ENCODE measurements around the gene SDK2.
A peak's percentile ranks its signal among the peaks of the same experiment; 100 is the strongest.

SDK2 gene

DNA sequence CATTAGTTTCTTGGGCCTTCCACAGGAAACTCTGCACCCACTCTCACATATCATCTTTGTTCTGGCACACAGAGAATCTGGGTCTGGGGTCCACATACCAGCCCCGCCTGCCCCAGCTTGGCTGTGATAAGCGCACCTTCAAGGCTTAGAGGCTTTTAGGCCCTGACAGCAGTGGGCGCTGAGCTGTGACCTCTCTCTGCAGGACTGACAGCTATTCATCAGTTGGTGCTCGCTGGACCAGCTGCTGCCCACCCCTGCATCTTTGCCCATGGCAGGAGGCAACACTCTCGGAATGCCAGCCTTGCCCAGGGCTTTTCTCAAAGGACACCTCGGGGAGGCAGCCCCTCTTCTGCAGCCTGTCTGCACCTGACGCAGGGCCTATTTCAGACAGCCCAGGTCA lies 62.9 kb downstream of the SDK2 start:
- Mint-ChIP-seq H3K4me1 (peaks cover 12% of the 10 kb centered on the region), H3K27me3 (no peaks in the 10 kb centered on the region), H3K36me3 (no peaks in the 10 kb centered on the region), H3K4me3 (no peak overlapping the region), H3K27ac (no peak overlapping the region), H3K9me3 (no peaks in the 10 kb centered on the region)

DNA sequence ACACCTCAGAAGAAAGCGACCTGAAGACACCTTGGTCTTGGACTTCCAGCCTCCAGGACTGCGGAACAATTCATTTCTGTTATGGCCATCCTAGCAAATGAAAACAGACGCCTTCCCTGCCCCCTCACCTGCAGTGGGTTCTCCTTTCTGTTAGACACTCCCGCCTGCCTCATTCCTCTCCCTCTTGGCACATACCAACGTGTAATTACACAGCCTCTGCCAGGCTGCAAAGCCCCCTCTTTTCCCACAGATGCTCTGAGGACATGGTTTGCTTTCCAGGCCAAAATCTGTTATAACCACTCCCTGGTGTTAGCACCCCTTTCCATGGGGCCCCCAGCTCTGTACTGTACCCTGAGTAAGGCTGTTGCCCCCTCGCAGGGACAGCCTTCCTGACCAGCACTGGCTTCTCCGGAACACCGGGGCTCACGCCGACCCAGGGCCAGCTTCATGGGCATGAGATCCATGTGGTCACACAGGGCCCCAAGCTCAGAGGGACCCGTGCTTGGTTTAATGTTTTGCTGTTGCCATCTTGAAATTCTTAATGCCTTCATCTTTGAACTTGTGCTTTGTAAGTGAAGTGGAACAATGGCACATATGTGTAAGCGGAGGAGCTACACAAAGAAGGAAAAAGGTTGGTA lies 64.1 kb downstream of the SDK2 start:
- Mint-ChIP-seq H3K4me3 (no peak overlapping the region), H3K27me3 (no peaks in the 10 kb centered on the region)

DNA sequence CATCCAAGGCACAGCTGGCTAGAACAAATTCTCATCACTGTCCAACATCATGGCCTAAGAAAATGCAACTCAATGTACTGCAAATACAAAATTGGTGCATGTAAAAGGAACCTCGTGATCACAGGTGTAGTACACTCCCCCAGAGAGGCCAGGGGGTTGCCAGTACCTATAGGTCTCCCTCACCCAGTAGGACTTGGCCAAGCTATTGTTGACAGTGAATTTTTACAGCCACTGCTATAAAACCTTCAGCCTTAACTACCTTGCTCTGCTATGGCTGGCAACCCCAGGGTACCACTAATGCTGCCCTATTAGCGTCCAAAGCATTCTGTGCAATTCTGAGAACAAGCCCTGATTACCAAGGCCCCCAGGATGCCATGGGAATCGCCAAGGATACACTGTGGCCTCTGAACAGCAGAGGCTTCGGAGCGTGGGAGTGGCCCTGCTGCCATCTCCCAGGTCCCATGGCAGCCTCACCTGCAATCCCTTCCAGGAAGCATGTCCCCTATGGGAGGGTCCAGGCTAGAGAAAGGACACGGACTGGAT lies 67.6 kb downstream of the SDK2 start:
- no peak overlapping the region for H3K4me3 Mint-ChIP-seq
- H3K27ac Mint-ChIP-seq = no peak overlapping the region
- H3K36me3 Mint-ChIP-seq = peaks cover 3% of the 10 kb centered on the region
- H3K9me3 Mint-ChIP-seq = no peaks in the 10 kb centered on the region
- H3K4me1 Mint-ChIP-seq = peaks cover 5% of the 10 kb centered on the region
- H3K27me3 Mint-ChIP-seq = no peaks in the 10 kb centered on the region

More for the DNA sequence above, 64.1 kb downstream of the SDK2 start:
- Mint-ChIP-seq H3K9me3 (no peaks in the 10 kb centered on the region), H3K4me1 (peaks cover 4% of the 10 kb centered on the region), H3K27ac (no peak overlapping the region), H3K36me3 (peaks cover 3% of the 10 kb centered on the region)

DNA sequence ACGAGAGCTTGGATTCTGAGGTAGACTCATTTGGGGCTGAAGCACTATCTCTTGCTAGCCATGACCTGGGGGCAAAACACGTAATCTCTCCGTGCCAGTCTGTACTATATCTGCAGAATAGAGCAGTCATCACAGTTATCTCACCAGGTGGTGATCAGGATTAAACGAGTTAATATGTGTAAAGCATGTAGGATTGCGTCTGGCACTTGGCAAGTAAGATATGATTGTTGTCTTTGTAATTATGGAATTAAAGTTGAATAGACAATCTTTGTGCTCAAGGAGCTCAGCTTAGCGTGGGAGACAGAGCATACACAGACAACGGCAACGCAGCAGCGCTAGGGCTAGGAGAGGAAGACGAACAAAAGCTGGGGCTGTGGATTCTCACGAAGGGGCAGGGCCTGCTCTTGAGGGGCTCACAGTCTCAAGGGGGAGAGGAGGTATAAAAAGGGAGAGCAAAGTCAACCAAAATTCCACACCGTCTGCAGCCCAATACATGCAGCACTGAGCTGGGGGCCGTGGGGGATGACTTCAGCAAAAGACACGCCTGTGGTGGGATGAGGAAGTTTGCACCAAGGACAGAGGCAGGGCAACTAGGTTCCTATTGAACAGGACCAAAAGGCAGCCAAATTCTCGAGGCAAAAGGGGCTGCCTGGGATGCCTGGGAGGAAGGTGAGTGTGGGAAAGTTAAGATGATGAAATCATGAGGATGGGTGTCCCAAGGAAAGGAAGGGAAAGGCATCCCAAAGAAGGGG lies 68.6 kb downstream of the SDK2 start:
- peaks cover 3% of the 10 kb centered on the region for H3K36me3 Mint-ChIP-seq

DNA sequence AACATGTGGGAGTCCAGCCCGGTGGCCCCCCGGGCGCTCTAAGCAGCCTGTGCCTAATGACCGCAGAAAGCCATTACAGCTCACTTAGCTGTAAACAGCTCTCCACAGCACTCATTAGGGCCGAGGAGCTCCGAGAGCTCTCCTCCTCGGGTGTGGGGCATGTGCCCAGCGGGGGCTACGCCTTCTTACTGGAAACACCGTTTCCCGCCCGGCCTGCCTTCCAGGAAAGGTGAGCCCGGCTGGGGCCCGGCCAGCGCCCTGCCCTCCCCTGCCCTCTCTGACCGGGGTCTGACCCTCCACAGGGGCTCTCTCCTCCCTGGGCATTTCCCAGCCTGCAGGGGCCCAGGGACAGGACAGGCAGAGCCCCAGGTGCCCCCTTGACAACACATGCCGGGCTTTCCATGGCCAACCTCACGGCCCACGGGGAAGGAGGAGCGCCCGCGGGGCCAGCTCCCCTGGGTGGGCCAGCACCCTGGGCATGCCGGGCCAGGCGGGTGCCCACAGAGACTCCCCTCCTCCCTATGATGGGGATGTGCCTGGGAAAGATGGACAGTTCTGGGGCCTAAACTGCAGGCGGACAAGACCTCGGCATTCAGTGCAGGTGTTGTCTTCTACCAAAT lies 72.6 kb downstream of the SDK2 start:
- no peak overlapping the region for H3K4me3 Mint-ChIP-seq
- no peaks in the 10 kb centered on the region for H3K27me3 Mint-ChIP-seq
- no peak overlapping the region for H3K27ac Mint-ChIP-seq
- H3K36me3 Mint-ChIP-seq = peaks cover 3% of the 10 kb centered on the region
- H3K9me3 Mint-ChIP-seq = no peaks in the 10 kb centered on the region
- H3K4me1 Mint-ChIP-seq = peaks cover 26% of the 10 kb centered on the region

More for the DNA sequence above, 68.6 kb downstream of the SDK2 start:
- H3K4me3 Mint-ChIP-seq = no peak overlapping the region
- no peaks in the 10 kb centered on the region for H3K27me3 Mint-ChIP-seq
- no peaks in the 10 kb centered on the region for H3K9me3 Mint-ChIP-seq
- H3K27ac Mint-ChIP-seq = no peak overlapping the region
- peaks cover 5% of the 10 kb centered on the region for H3K4me1 Mint-ChIP-seq

DNA sequence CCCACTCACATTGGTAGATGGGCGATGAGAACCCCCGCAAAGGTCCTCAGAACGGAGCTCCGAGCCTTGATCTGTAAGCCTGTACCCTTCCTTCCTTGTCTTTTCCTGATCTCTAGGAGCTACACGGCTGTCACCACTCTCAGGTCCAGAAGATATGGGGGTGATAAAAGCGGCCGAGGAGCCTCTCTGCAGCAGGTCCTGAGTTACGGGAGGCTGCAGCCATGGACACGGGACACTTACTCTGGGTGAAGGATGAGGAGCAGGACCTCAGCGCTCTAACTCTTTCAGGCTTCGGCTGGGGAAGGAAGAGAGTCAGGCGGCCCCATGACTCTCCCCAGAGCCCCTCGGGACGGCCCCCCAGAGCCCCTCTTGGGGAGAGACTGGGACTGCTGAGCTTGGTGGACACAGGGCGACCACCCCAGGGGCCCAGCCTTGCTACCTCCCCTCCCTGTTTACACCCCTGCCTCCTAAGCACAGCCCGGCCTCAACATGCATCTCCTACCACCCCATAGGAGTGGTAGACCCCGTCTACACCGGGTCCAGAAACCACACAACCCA lies 74.4 kb downstream of the SDK2 start:
- Mint-ChIP-seq H3K27me3 (no peaks in the 10 kb centered on the region), H3K4me3 (no peak overlapping the region), H3K4me1 (peaks cover 26% of the 10 kb centered on the region), H3K9me3 (no peaks in the 10 kb centered on the region), H3K27ac (no peak overlapping the region), H3K36me3 (no peaks in the 10 kb centered on the region)

DNA sequence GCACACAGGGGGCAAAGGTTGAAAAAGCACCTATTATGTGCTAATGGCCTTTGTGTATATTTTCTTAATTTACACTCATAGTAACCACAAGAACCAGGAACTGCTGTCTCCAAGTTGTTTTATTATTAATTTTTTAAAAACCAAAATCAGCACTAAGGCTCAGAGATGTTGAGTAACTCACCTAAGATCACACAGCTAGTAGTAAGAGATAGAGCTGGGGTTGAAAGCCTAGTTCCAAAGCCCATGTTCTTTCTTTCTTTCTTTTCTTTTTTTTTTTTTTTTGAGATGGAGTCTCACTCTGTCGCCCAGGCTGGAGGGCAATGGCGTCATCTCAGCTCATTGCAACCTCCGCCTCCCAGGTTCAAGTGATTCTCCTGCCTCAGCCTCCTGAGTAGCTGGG lies 75.3 kb downstream of the SDK2 start:
- Mint-ChIP-seq H3K27ac (no peak overlapping the region), H3K36me3 (no peaks in the 10 kb centered on the region), H3K4me3 (no peak overlapping the region), H3K4me1 (peaks cover 26% of the 10 kb centered on the region), H3K27me3 (no peaks in the 10 kb centered on the region), H3K9me3 (no peaks in the 10 kb centered on the region)

DNA sequence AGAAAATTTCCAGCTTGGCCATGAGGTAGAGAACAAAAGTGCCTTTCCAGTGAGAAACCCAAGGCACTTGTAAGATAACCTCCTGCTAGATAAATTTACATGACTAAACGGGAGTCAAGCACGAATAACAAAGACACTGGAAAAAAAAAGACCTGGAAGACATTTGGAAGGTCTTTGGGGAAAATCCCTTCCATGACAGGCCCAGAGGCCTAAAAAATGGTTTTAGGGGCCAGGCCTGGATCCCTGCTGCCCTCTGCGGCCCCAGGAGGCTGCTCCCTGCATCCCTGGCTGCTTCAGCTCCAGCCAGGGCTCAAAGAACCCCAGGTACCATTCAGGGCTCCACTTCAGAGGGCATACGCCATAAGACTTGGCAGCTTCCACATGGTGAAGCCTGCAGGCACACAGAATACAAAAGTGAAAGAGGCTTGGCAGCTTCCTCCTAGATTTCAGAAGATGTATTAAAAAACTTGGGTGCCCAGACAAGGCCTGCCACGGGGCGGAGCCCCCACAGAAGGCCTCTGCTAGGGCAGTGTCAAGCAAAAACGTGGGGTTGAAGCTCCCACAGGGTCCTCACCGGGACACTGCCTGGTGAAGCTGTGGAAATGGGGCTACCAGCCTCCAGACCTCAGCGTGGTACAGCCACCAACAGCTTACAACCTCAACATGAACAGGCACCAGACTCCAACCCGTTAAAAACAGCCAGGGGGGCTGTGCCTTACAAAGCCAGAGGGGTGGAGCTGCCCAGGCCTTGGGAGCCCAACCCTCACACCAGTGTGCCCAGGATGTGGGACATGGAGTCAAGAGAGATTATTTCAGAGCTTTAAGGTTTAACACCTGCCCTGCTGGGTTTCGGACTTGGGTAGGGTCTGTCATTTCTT lies 77.1 kb downstream of the SDK2 start:
- Mint-ChIP-seq H3K27ac (peak overlapping the region; percentile 90), H3K4me3 (no peak overlapping the region), H3K27me3 (no peaks in the 10 kb centered on the region), H3K36me3 (no peaks in the 10 kb centered on the region), H3K4me1 (peaks cover 21% of the 10 kb centered on the region), H3K9me3 (no peaks in the 10 kb centered on the region)

DNA sequence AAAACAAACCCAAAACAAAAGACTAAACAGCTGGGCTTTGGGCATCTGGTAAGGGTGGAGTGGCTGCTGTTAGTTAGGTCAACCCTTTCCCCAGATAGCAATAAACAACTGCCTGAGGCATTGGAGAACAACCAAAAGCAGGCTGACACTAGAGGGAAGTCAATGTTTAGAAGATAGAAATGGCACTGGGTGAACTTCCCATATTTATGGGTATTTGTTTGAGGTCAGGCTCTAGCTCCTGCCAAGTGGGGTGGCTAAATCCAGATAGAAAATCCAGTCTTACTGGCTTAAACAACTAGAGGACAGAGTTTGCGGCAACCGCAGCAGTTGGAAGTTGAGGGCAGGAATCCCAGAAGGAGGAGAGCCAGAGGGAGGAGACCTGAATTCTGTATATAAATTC lies 79.4 kb downstream of the SDK2 start:
- Mint-ChIP-seq H3K4me1 (peaks cover 21% of the 10 kb centered on the region), H3K27me3 (no peaks in the 10 kb centered on the region), H3K9me3 (no peaks in the 10 kb centered on the region), H3K4me3 (no peak overlapping the region), H3K27ac (no peak overlapping the region), H3K36me3 (no peaks in the 10 kb centered on the region)

DNA sequence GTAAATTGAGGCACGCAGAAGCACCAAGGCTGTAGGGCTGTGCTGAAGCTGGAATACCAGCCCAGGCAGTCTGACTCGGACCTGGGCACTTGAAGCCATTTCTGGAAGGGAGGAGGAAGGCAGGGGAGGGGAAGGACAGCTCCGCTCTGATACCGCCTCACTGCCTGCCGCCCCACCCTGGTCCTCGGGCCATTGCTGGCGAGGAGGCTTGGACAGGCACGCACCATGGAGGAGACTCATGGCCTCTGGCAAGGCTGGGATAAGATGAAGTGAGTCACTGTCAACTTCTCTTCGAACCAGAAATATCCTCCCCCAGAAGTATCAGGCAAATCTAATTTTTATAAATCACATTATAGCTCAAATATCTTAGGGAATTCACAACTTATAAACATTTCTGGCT lies 81.3 kb downstream of the SDK2 start:
- H3K4me3 Mint-ChIP-seq = no peak overlapping the region
- H3K27me3 Mint-ChIP-seq = no peaks in the 10 kb centered on the region
- no peaks in the 10 kb centered on the region for H3K9me3 Mint-ChIP-seq
- H3K4me1 Mint-ChIP-seq = peaks cover 13% of the 10 kb centered on the region
- H3K36me3 Mint-ChIP-seq = no peaks in the 10 kb centered on the region
- H3K27ac Mint-ChIP-seq = no peak overlapping the region

DNA sequence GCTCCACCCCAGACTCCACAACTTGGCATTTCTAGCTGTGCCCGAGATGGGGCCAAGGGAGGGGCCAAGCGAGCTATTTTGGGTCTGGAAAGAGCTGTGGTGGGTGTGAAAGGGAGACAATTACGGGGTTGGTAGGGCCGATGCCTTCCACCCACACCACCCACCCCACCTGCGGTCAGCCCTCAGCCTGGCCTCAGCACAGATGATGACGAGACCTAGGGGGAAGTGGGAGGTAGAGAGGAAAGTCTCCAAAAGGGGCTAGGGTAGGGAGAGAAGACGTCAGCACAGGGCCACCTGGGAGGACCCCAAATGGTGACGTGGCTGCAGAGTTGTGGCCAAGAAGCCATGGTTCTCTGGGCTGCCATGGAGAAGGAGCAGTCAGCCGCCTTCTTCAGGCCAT lies 83.1 kb downstream of the SDK2 start:
- no peaks in the 10 kb centered on the region for H3K36me3 Mint-ChIP-seq
- no peak overlapping the region for H3K4me3 Mint-ChIP-seq
- no peaks in the 10 kb centered on the region for H3K27me3 Mint-ChIP-seq
- H3K4me1 Mint-ChIP-seq = no peaks in the 10 kb centered on the region
- H3K27ac Mint-ChIP-seq = no peak overlapping the region
- H3K9me3 Mint-ChIP-seq = no peaks in the 10 kb centered on the region

DNA sequence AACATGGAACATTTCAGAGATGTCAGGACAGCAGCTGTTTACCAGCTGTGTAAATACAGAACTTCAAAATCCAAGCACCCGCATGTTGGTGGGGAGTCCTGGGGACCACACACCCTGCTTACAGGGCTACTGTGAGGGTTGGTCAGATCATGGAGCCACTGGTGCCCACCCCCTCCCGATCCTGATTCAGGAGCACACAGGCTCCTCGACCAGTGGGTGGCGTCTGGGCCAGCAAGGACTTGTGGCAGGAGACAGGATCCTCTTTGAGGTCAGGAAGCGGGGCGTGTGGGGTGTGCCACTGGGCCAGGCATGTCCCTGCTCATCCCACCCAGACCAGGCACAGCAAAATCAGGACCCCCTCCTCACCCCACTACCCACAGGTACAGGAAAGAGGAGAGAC lies 83.6 kb downstream of the SDK2 start:
- no peaks in the 10 kb centered on the region for H3K4me1 Mint-ChIP-seq
- no peak overlapping the region for H3K4me3 Mint-ChIP-seq
- H3K27me3 Mint-ChIP-seq = no peaks in the 10 kb centered on the region
- no peak overlapping the region for H3K27ac Mint-ChIP-seq
- H3K9me3 Mint-ChIP-seq = no peaks in the 10 kb centered on the region
- no peaks in the 10 kb centered on the region for H3K36me3 Mint-ChIP-seq

DNA sequence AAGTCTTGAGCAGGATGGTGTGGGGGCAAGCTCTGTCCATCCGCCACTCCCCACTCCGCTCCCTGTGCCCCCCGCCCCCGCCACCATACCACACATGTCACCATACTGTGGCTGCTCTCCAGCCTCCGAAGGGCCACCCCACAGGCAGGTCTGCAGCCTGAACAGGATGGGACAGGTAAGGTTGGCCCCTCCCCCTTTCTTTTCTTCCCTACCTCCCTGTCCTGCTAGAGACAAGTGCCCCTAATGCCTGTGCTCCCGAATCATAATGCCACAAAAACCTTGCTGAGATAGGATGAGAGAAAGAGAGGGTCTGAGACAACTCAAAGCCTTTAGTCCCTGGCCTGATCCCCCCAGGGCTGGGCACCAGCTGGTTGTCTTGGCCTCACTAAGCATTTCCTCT lies 84.7 kb downstream of the SDK2 start:
- no peaks in the 10 kb centered on the region for H3K27me3 Mint-ChIP-seq

DNA sequence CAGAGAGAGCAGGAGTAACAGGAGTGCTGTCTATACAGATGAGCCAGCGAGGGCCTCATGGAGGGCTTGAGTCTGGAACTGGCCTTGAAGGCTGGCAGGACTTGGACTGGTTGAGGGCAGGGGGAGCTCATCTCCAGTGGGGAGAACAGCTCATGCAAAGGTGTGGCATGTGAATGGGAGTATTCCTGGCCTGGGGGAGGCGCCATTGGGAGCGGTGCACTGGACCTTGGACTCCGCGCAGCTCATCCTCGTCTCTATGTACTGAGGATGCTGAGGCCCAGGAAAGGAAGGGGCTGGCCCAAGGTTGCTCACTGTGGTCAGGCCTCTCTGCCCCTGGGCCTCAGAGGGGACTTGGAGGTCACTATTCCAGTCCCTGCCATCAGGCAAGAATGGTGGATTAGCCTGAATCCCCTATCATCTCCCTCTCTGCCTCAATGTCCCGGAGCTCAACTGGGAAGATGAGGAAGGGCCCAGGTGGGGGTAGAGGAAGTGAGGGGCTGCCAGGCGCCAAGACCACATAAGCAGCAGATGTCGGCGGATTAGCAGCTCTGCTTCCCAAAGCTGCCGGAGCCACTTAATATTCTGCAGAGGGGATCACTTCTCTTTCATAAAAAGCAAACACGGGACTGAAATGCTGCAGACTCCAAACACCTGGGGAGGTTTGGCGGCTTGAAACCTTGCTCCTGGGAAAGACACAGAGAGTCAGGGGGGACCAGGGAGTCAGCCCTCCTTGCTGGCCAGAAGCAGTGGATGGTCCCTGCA lies 88.9 kb downstream of the SDK2 start:
- Mint-ChIP-seq H3K4me1 (peaks cover 14% of the 10 kb centered on the region), H3K4me3 (no peak overlapping the region), H3K9me3 (no peaks in the 10 kb centered on the region), H3K27me3 (no peaks in the 10 kb centered on the region), H3K27ac (no peak overlapping the region), H3K36me3 (no peaks in the 10 kb centered on the region)

More for the DNA sequence above, 84.7 kb downstream of the SDK2 start:
- H3K9me3 Mint-ChIP-seq = no peaks in the 10 kb centered on the region
- H3K4me1 Mint-ChIP-seq = no peaks in the 10 kb centered on the region
- H3K4me3 Mint-ChIP-seq = no peak overlapping the region
- H3K36me3 Mint-ChIP-seq = no peaks in the 10 kb centered on the region
- no peak overlapping the region for H3K27ac Mint-ChIP-seq

All from activated naive CD4-positive, alpha-beta T cell treated with anti-CD3 and anti-CD28 coated beads, Interleukin-2, amount 50 U/mL, for 24 hours (primary cell).